HEK293 (cell line): ENCODE results near the gene TRIAP1.

Experiments used
- CTCF ChIA-PET: fragments of 350-600 bp; formaldehyde crosslinking; extraction: SDS; loops from one replicate; lab custom pipeline; 2021; ENCODE audit warnings: antibody characterized with exemption; lab: Yijun Ruan, JAX
- POLR2A ChIA-PET: fragments of 300-600 bp; formaldehyde crosslinking; extraction: SDS; loops from one replicate; lab custom pipeline; 2020; ENCODE audit warnings: antibody characterized with exemption, inconsistent platforms; lab: Yijun Ruan, JAX
- H3K27ac ChIP-seq: fragments of 200-500 bp; sonication (Bioruptor generic); 2 replicates; pipeline ENCODE4 v1.5.1; 2014; ENCODE audit warnings: low read depth, low read length, control low read depth, inconsistent platforms; ENCODE audit errors: extremely low read depth
- H3K36me3 ChIP-seq, 2 experiments: fragments of 200-500 bp in 1 of 2; sonication (Bioruptor generic) in 1 of 2; 1 replicate in 1 of 2; 2 replicates in 1 of 2; pipeline ENCODE4 v1.5.1; 2014 to 2017; ENCODE audit warnings: inconsistent platforms in 2 of 2, low read length in 2 of 2; ENCODE audit not compliant: control insufficient read depth in 2 of 2, insufficient read depth in 1 of 2
- H3K4me1 ChIP-seq: fragments of 200-500 bp; sonication (Bioruptor generic); 2 replicates; pipeline ENCODE4 v1.5.1; 2014; ENCODE audit warnings: mild to moderate bottlenecking, low read length, inconsistent platforms; ENCODE audit not compliant: control insufficient read depth, insufficient read depth
- H3K4me3 ChIP-seq: 2 replicates; pipeline ENCODE4 v1.5.1; 2011; ENCODE audit warnings: low read depth, mild to moderate bottlenecking, control low read depth, low read length, moderate library complexity
- H3K9me3 ChIP-seq: fragments of 200-500 bp; sonication (Bioruptor generic); 2 replicates; pipeline ENCODE4 v1.5.1; 2014; ENCODE audit warnings: low read depth, low read length, inconsistent platforms; ENCODE audit not compliant: control insufficient read depth, insufficient read depth
- FEZF1 ChIP-seq: fragments of 450-650 bp; formaldehyde crosslinking; IDR thresholded peaks from 2 replicates; pipeline ENCODE4 v1.5.1; 2016; ENCODE audit warnings: missing biosample characterization, missing genetic modification characterization
- GLIS1 ChIP-seq: fragments of 450-650 bp; formaldehyde crosslinking; IDR thresholded peaks from 2 replicates; pipeline ENCODE4 v1.5.1; 2016; ENCODE audit warnings: missing biosample characterization, missing genetic modification characterization
- KLF16 ChIP-seq: fragments of 450-650 bp; formaldehyde crosslinking; IDR thresholded peaks from 2 replicates; pipeline ENCODE4 v1.5.1; 2017; ENCODE audit warnings: missing biosample characterization, missing genetic modification characterization
- ZBTB17 ChIP-seq: fragments of 450-650 bp; formaldehyde crosslinking; IDR thresholded peaks from 2 replicates; pipeline ENCODE4 v1.5.1; 2016; ENCODE audit warnings: missing biosample characterization, missing genetic modification characterization
- ZFHX2 ChIP-seq: fragments of 450-650 bp; formaldehyde crosslinking; conservative IDR thresholded peaks from 2 replicates; pipeline ENCODE4 v1.5.1; 2016; ENCODE audit warnings: missing biosample characterization, missing genetic modification characterization
- ZNF121 ChIP-seq: fragments of 450-650 bp; formaldehyde crosslinking; IDR thresholded peaks from 2 replicates; pipeline ENCODE4 v1.5.1; 2016; ENCODE audit warnings: missing biosample characterization, missing genetic modification characterization
- ZNF138 ChIP-seq: fragments of 450-650 bp; formaldehyde crosslinking; IDR thresholded peaks from 2 replicates; pipeline ENCODE4 v1.5.1; 2016; ENCODE audit warnings: missing biosample characterization, missing genetic modification characterization, borderline replicate concordance
- ZNF174 ChIP-seq: fragments of 450-650 bp; formaldehyde crosslinking; IDR thresholded peaks from 2 replicates; pipeline ENCODE4 v1.5.0; 2017; ENCODE audit warnings: missing biosample characterization, mild to moderate bottlenecking, missing genetic modification characterization
- ZNF311 ChIP-seq: fragments of 450-650 bp; formaldehyde crosslinking; IDR thresholded peaks from 2 replicates; pipeline ENCODE4 v1.5.1; 2017; ENCODE audit warnings: missing biosample characterization, missing genetic modification characterization, borderline replicate concordance
- ZNF426 ChIP-seq: fragments of 450-650 bp; formaldehyde crosslinking; IDR thresholded peaks from 2 replicates; pipeline ENCODE4 v1.5.1; 2017; ENCODE audit warnings: missing biosample characterization, missing genetic modification characterization, mild to moderate bottlenecking, inconsistent platforms, moderate library complexity
- ZNF514 ChIP-seq: fragments of 450-650 bp; formaldehyde crosslinking; IDR thresholded peaks from 2 replicates; pipeline ENCODE4 v1.5.1; 2016; ENCODE audit warnings: missing biosample characterization, missing genetic modification characterization
- ZNF549 ChIP-seq: fragments of 450-650 bp; IDR thresholded peaks from 2 replicates; pipeline ENCODE4 v1.5.1; 2018; ENCODE audit warnings: missing biosample characterization, missing genetic modification characterization, mild to moderate bottlenecking, inconsistent platforms, moderate library complexity
- ZNF571 ChIP-seq: fragments of 450-650 bp; formaldehyde crosslinking; IDR thresholded peaks from 2 replicates; pipeline ENCODE4 v1.5.0; 2017; ENCODE audit warnings: missing biosample characterization, missing genetic modification characterization
- ZNF660 ChIP-seq: fragments of 450-650 bp; IDR thresholded peaks from 2 replicates; pipeline ENCODE4 v1.5.1; 2018; ENCODE audit warnings: missing biosample characterization, mild to moderate bottlenecking, missing genetic modification characterization
- ZNF701 ChIP-seq: fragments of 450-650 bp; formaldehyde crosslinking; IDR thresholded peaks from 2 replicates; pipeline ENCODE4 v1.5.1; 2016; ENCODE audit warnings: missing biosample characterization, missing genetic modification characterization
- TF ChIP-seq, protein P1 (sequence below): fragments of 450-650 bp; formaldehyde crosslinking; conservative IDR thresholded peaks from 2 replicates; pipeline ENCODE4 v1.5.1; 2016; ENCODE audit warnings: low read depth, missing biosample characterization, missing genetic modification characterization
- TF ChIP-seq, protein P2 (sequence below): fragments of 450-650 bp; formaldehyde crosslinking; IDR thresholded peaks from 2 replicates; pipeline ENCODE4 v1.5.1; 2016; ENCODE audit warnings: missing biosample characterization, missing genetic modification characterization
- TF ChIP-seq, protein P3 (sequence below): fragments of 450-650 bp; formaldehyde crosslinking; IDR thresholded peaks from 2 replicates; pipeline ENCODE4 v1.5.1; 2016; ENCODE audit warnings: missing biosample characterization, missing genetic modification characterization
- TF ChIP-seq, protein P4 (sequence below): fragments of 450-650 bp; IDR thresholded peaks from 2 replicates; pipeline ENCODE4 v1.5.1; 2018; ENCODE audit warnings: missing biosample characterization, mild to moderate bottlenecking, missing genetic modification characterization
- TF ChIP-seq, protein P5 (sequence below): fragments of 450-650 bp; formaldehyde crosslinking; IDR thresholded peaks from 2 replicates; pipeline ENCODE4 v1.5.1; 2016; ENCODE audit warnings: missing biosample characterization, missing genetic modification characterization, borderline replicate concordance
- TF ChIP-seq, protein P6 (sequence below): fragments of 450-650 bp; formaldehyde crosslinking; IDR thresholded peaks from 2 replicates; pipeline ENCODE4 v1.5.1; 2017; ENCODE audit warnings: missing biosample characterization, missing genetic modification characterization

Gene TRIAP1

DNA sequence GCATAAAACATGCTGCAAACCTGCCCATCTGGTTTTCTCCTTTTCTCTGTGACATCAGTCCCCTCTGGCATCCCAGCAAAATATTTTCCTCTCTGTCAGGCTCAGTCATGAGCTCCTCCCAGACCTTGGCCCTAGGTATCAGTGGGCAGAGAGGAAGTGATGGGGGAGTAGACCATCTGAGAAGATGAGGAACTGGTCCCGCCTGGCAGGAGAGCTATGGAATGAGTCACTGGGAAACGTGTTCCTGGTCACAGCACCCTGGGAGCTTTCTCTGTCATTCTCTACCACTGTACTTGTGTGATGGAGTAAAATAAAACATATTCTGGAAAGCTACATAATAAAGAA lies 28.4 kb upstream of the TRIAP1 start (continued):
- TF ChIP-seq ZNF138 (tag by site-specific recombination) (no peak), ZNF426 (tag by site-specific recombination) (no peak), ZNF660 (tag by site-specific recombination) (peak; percentile 18; the same call in 1 of the 2 replicates), ZNF311 (no peak), ZNF571 (no peak), ZNF549 (tag by site-specific recombination) (no peak), ZFHX2 (tag by site-specific recombination) (no peak; the same call in 1 of the 2 replicates), FEZF1 (tag by site-specific recombination) (no peak), GLIS1 (tag by site-specific recombination) (peak; percentile 73), ZBTB17 (tag by site-specific recombination) (peak; percentile 94)
- TF ChIP-seq, protein P1, sequence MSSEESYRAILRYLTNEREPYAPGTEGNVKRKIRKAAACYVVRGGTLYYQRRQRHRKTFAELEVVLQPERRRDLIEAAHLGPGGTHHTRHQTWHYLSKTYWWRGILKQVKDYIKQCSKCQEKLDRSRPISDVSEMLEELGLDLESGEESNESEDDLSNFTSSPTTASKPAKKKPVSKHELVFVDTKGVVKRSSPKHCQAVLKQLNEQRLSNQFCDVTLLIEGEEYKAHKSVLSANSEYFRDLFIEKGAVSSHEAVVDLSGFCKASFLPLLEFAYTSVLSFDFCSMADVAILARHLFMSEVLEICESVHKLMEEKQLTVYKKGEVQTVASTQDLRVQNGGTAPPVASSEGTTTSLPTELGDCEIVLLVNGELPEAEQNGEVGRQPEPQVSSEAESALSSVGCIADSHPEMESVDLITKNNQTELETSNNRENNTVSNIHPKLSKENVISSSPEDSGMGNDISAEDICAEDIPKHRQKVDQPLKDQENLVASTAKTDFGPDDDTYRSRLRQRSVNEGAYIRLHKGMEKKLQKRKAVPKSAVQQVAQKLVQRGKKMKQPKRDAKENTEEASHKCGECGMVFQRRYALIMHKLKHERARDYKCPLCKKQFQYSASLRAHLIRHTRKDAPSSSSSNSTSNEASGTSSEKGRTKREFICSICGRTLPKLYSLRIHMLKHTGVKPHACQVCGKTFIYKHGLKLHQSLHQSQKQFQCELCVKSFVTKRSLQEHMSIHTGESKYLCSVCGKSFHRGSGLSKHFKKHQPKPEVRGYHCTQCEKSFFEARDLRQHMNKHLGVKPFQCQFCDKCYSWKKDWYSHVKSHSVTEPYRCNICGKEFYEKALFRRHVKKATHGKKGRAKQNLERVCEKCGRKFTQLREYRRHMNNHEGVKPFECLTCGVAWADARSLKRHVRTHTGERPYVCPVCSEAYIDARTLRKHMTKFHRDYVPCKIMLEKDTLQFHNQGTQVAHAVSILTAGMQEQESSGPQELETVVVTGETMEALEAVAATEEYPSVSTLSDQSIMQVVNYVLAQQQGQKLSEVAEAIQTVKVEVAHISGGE (tag by site-specific recombination) = no peak

- Histone ChIP-seq H3K36me3 (no peaks in the 10 kb centered on the region; a peak in 1 of 3 replicates), H3K9me3 (no peaks in the 10 kb centered on the region), H3K27ac (no peak overlapping the region), H3K4me3 (no peak overlapping the region), H3K4me1 (peaks cover 8% of the 10 kb centered on the region; the same call in 1 of the 2 replicates)
- ChIA-PET POLR2A (interaction anchor here (0.8 to 1.9 kb wide), 8 partner anchors 9 to 107 kb away, joined by 3 to 22 read pairs (median 3); partner anchors contain the start of genes COQ5, DYNLL1 and POP5), CTCF (interaction anchor here (0.6 to 2.3 kb wide), 9 partner anchors 9 to 177 kb away, joined by 3 to 8 read pairs (median 3); no protein-coding TSS in a partner anchor)
- TF ChIP-seq, protein P2, sequence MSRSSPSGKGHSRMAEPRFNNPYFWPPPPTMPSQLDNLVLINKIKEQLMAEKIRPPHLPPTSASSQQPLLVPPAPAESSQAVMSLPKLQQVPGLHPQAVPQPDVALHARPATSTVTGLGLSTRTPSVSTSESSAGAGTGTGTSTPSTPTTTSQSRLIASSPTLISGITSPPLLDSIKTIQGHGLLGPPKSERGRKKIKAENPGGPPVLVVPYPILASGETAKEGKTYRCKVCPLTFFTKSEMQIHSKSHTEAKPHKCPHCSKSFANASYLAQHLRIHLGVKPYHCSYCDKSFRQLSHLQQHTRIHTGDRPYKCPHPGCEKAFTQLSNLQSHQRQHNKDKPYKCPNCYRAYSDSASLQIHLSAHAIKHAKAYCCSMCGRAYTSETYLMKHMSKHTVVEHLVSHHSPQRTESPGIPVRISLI (tag by site-specific recombination) = peak; percentile 70
- TF ChIP-seq, protein P3, sequence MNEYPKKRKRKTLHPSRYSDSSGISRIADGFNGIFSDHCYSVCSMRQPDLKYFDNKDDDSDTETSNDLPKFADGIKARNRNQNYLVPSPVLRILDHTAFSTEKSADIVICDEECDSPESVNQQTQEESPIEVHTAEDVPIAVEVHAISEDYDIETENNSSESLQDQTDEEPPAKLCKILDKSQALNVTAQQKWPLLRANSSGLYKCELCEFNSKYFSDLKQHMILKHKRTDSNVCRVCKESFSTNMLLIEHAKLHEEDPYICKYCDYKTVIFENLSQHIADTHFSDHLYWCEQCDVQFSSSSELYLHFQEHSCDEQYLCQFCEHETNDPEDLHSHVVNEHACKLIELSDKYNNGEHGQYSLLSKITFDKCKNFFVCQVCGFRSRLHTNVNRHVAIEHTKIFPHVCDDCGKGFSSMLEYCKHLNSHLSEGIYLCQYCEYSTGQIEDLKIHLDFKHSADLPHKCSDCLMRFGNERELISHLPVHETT (tag by site-specific recombination) = no peak
- TF ChIP-seq ZNF514 (tag by site-specific recombination) (no peak), ZNF121 (peak; percentile 75; the same call in 1 of the 2 replicates), KLF16 (tag by site-specific recombination) (no peak), ZNF701 (no peak), ZNF174 (no peak)
- TF ChIP-seq, protein P4, sequence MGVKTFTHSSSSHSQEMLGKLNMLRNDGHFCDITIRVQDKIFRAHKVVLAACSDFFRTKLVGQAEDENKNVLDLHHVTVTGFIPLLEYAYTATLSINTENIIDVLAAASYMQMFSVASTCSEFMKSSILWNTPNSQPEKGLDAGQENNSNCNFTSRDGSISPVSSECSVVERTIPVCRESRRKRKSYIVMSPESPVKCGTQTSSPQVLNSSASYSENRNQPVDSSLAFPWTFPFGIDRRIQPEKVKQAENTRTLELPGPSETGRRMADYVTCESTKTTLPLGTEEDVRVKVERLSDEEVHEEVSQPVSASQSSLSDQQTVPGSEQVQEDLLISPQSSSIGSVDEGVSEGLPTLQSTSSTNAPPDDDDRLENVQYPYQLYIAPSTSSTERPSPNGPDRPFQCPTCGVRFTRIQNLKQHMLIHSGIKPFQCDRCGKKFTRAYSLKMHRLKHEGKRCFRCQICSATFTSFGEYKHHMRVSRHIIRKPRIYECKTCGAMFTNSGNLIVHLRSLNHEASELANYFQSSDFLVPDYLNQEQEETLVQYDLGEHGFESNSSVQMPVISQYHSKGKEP (tag by site-specific recombination) = peak; percentile 83
- TF ChIP-seq, protein P5, sequence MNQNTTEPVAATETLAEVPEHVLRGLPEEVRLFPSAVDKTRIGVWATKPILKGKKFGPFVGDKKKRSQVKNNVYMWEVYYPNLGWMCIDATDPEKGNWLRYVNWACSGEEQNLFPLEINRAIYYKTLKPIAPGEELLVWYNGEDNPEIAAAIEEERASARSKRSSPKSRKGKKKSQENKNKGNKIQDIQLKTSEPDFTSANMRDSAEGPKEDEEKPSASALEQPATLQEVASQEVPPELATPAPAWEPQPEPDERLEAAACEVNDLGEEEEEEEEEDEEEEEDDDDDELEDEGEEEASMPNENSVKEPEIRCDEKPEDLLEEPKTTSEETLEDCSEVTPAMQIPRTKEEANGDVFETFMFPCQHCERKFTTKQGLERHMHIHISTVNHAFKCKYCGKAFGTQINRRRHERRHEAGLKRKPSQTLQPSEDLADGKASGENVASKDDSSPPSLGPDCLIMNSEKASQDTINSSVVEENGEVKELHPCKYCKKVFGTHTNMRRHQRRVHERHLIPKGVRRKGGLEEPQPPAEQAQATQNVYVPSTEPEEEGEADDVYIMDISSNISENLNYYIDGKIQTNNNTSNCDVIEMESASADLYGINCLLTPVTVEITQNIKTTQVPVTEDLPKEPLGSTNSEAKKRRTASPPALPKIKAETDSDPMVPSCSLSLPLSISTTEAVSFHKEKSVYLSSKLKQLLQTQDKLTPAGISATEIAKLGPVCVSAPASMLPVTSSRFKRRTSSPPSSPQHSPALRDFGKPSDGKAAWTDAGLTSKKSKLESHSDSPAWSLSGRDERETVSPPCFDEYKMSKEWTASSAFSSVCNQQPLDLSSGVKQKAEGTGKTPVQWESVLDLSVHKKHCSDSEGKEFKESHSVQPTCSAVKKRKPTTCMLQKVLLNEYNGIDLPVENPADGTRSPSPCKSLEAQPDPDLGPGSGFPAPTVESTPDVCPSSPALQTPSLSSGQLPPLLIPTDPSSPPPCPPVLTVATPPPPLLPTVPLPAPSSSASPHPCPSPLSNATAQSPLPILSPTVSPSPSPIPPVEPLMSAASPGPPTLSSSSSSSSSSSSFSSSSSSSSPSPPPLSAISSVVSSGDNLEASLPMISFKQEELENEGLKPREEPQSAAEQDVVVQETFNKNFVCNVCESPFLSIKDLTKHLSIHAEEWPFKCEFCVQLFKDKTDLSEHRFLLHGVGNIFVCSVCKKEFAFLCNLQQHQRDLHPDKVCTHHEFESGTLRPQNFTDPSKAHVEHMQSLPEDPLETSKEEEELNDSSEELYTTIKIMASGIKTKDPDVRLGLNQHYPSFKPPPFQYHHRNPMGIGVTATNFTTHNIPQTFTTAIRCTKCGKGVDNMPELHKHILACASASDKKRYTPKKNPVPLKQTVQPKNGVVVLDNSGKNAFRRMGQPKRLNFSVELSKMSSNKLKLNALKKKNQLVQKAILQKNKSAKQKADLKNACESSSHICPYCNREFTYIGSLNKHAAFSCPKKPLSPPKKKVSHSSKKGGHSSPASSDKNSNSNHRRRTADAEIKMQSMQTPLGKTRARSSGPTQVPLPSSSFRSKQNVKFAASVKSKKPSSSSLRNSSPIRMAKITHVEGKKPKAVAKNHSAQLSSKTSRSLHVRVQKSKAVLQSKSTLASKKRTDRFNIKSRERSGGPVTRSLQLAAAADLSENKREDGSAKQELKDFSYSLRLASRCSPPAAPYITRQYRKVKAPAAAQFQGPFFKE (tag by site-specific recombination) = no peak
- TF ChIP-seq, protein P6, sequence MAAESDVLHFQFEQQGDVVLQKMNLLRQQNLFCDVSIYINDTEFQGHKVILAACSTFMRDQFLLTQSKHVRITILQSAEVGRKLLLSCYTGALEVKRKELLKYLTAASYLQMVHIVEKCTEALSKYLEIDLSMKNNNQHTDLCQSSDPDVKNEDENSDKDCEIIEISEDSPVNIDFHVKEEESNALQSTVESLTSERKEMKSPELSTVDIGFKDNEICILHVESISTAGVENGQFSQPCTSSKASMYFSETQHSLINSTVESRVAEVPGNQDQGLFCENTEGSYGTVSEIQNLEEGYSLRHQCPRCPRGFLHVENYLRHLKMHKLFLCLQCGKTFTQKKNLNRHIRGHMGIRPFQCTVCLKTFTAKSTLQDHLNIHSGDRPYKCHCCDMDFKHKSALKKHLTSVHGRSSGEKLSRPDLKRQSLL (tag by site-specific recombination) = no peak
Observed at GRCh38 chr12:120473807-120474615, 27.8 kb upstream of the TRIAP1 start.
